KMS-11 (cell line): Measurements from ENCODE around the gene RNU2-63P.
"Not testable (repeated sequence)": the region's sequence is repeated elsewhere in the genome, so short reads cannot be mapped to it uniquely, and the experiment has no call there.

Experiments used
- H2AFZ ChIP-seq: fragments of 200-600 bp; sonication (generic); 2 replicates; pipeline ENCODE4 v1.6.1; 2016; ENCODE audit warnings: antibody characterized with exemption, mixed run types, low read depth
- H3K27ac ChIP-seq: fragments of 200-600 bp; sonication (generic); 2 replicates; pipeline ENCODE4 v1.6.1; 2016; ENCODE audit warnings: mild to moderate bottlenecking, mixed run types
- H3K27me3 ChIP-seq: fragments of 200-600 bp; sonication (generic); 2 replicates; pipeline ENCODE4 v1.6.1; 2017; ENCODE audit warnings: mild to moderate bottlenecking, low read depth, mixed run types, moderate library complexity; ENCODE audit not compliant: insufficient read depth
- H3K36me3 ChIP-seq: fragments of 200-600 bp; sonication (generic); 2 replicates; pipeline ENCODE4 v1.6.1; 2017; ENCODE audit warnings: mild to moderate bottlenecking, mixed run types; ENCODE audit not compliant: insufficient read depth
- H3K4me1 ChIP-seq: fragments of 200-600 bp; sonication (generic); 2 replicates; pipeline ENCODE4 v1.6.1; 2016; ENCODE audit warnings: mild to moderate bottlenecking, low read depth, mixed run types; ENCODE audit not compliant: poor library complexity, severe bottlenecking
- H3K4me2 ChIP-seq: fragments of 200-600 bp; sonication (generic); 2 replicates; pipeline ENCODE4 v1.7.0; 2016; ENCODE audit warnings: mild to moderate bottlenecking, mixed run types
- H3K4me3 ChIP-seq: fragments of 200-600 bp; sonication (generic); IDR thresholded peaks from 2 replicates; pipeline ENCODE4 v1.6.1; 2017; ENCODE audit warnings: low read depth, low read length, mixed read lengths; ENCODE audit not compliant: insufficient read depth
- H3K79me2 ChIP-seq: fragments of 200-600 bp; sonication (generic); 2 replicates; pipeline ENCODE4 v1.6.1; 2016; ENCODE audit warnings: low read depth, mixed run types; ENCODE audit not compliant: insufficient read depth
- H3K9ac ChIP-seq: fragments of 200-600 bp; sonication (generic); 2 replicates; pipeline ENCODE4 v1.6.1; 2016; ENCODE audit warnings: mild to moderate bottlenecking, mixed run types
- H4K20me1 ChIP-seq: fragments of 200-600 bp; sonication (generic); 2 replicates; pipeline ENCODE4 v1.6.1; 2016; ENCODE audit warnings: mild to moderate bottlenecking, mixed run types; ENCODE audit not compliant: insufficient read depth
- TF ChIP-seq, protein P1 (sequence below): fragments of 200-600 bp; sonication (generic); conservative IDR thresholded peaks from 2 replicates; pipeline ENCODE4 v1.6.1; 2017; ENCODE audit warnings: low read depth, mild to moderate bottlenecking, antibody characterized with exemption, low read length, moderate library complexity, mixed read lengths

The RNU2-63P gene

GRCh38 chr2:88024509-88024908, 8.2 kb upstream of the RNU2-63P start:
- Histone ChIP-seq H3K4me3 (no peak overlapping the region), H3K4me2 (no peak overlapping the region), H3K79me2 (no peaks in the 10 kb centered on the region), H3K9ac (no peak overlapping the region), H3K27ac (no peak overlapping the region), H2AFZ (no peak overlapping the region), H3K36me3 (no peaks in the 10 kb centered on the region), H4K20me1 (no peaks in the 10 kb centered on the region), H3K27me3 (no peaks in the 10 kb centered on the region), H3K4me1 (no peaks in the 10 kb centered on the region)
- TF ChIP-seq, protein P1, sequence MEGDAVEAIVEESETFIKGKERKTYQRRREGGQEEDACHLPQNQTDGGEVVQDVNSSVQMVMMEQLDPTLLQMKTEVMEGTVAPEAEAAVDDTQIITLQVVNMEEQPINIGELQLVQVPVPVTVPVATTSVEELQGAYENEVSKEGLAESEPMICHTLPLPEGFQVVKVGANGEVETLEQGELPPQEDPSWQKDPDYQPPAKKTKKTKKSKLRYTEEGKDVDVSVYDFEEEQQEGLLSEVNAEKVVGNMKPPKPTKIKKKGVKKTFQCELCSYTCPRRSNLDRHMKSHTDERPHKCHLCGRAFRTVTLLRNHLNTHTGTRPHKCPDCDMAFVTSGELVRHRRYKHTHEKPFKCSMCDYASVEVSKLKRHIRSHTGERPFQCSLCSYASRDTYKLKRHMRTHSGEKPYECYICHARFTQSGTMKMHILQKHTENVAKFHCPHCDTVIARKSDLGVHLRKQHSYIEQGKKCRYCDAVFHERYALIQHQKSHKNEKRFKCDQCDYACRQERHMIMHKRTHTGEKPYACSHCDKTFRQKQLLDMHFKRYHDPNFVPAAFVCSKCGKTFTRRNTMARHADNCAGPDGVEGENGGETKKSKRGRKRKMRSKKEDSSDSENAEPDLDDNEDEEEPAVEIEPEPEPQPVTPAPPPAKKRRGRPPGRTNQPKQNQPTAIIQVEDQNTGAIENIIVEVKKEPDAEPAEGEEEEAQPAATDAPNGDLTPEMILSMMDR: no peak

- no peaks in the 10 kb centered on the region for H3K36me3 ChIP-seq
- peaks cover 5% of the 10 kb centered on the region for H3K4me1 ChIP-seq
- H3K4me3 ChIP-seq: no peak overlapping the region
- TF ChIP-seq, protein P1: no peak
- no peak overlapping the region for H3K9ac ChIP-seq
- no peak overlapping the region for H3K4me2 ChIP-seq
- no peaks in the 10 kb centered on the region for H3K79me2 ChIP-seq
- no peaks in the 10 kb centered on the region for H4K20me1 ChIP-seq
- H3K27me3 ChIP-seq: no peaks in the 10 kb centered on the region
- H2AFZ ChIP-seq: no peak overlapping the region
- no peak overlapping the region for H3K27ac ChIP-seq
These were observed 6.2 kb upstream of the RNU2-63P start for GRCh38 chr2:88022669-88022921.

DNA sequence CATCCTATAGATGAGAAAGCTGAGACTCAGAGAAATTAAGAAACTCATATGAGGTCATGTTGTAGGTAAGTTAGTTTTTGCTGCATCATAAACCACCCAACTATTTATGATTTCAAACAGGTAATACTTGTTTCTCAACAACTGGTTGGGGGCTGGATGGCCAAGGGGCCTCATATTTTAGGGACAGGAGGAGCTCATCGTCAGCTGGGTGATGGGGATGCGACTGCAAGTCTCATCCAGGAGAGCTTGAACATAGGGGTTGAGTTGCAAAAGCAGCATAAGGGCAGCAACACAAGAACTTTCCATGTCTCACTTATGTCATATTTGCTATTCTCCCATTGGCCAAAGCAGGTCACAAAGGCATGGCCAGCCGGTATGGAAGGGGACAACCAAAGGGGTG, 3.6 kb upstream of the RNU2-63P start:
- Histone ChIP-seq H2AFZ (no peak overlapping the region), H3K4me1 (peaks cover 9% of the 10 kb centered on the region), H3K4me3 (no peak overlapping the region), H3K27me3 (no peaks in the 10 kb centered on the region), H3K36me3 (no peaks in the 10 kb centered on the region), H3K79me2 (no peaks in the 10 kb centered on the region), H3K27ac (no peak overlapping the region), H3K4me2 (no peak overlapping the region), H3K9ac (no peak overlapping the region), H4K20me1 (no peaks in the 10 kb centered on the region)
- TF ChIP-seq, protein P1: no peak

DNA sequence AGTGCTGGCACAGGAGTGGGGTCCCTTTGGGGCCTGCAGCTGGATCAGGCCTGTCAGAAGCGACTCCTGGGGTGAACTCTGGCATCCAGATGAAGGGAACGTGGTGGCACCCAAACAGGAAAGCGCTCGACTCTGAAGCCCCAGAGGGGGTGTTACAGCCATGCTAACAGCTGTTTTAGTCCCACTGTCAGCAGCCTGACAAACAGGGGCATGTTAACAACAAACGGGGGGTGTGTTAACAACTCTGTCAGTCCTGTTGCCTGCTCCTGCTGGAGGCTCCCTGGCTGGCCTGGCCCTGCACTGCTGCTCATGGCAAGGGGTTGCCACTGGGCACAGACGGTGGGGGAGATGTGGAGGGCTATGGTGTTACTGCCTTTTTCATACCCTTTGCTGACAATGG, 2.6 kb upstream of the RNU2-63P start:
- no peaks in the 10 kb centered on the region for H3K79me2 ChIP-seq
- H3K4me2 ChIP-seq: no peak overlapping the region
- H3K27me3 ChIP-seq: no peaks in the 10 kb centered on the region
- H3K36me3 ChIP-seq: no peaks in the 10 kb centered on the region
- H2AFZ ChIP-seq: no peak overlapping the region
- TF ChIP-seq, protein P1: no peak
- no peaks in the 10 kb centered on the region for H4K20me1 ChIP-seq
- peaks cover 9% of the 10 kb centered on the region for H3K4me1 ChIP-seq
- H3K27ac ChIP-seq: no peak overlapping the region
- no peak overlapping the region for H3K9ac ChIP-seq
- H3K4me3 ChIP-seq: no peak overlapping the region

DNA sequence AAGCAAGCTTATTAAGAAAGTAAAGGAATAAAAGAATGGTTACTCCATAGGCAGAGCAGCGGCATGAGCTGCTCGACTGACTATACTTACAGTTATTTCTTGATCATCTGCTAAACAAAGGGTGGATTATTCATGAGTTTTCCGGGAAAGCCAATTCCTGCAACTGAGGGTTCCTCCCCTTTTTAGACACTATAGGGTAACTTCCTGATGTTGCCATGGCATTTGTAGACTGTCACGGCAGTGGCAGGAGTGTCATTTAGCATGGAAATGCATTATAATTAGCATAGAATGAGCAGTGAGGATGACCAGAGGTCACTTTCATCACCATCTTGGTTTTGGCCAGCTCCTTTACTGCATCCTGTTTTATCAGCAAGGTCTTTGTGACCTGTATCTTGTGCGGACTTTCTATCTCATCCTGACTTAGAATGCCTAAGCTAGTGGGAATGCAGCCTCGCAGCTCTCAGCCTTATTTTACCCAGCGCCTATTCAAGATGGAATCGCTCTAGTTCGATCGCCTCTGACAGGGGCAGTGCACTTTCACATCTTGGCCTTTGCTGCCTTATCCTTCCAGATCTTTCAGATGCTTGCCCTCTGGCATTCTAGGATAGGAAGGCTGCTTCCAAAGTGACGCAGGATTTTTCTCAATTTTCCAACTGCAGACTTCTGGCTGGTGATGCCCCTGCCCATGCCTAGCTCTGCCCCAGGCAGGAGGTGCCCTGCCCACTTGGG, 1.9 kb upstream of the RNU2-63P start:
- not testable (repeated sequence) for H3K9ac ChIP-seq, H3K4me3 ChIP-seq, H3K27ac ChIP-seq, H4K20me1 ChIP-seq, H2AFZ ChIP-seq, H3K4me1 ChIP-seq, H3K36me3 ChIP-seq, H3K4me2 ChIP-seq, H3K79me2 ChIP-seq, H3K27me3 ChIP-seq

GRCh38 chr2:88017780-88018038, 1.4 kb upstream of the RNU2-63P start:
- not testable (repeated sequence) for H3K79me2 ChIP-seq, H3K36me3 ChIP-seq, H3K9ac ChIP-seq, H3K4me1 ChIP-seq, H3K4me3 ChIP-seq, H3K27me3 ChIP-seq, H4K20me1 ChIP-seq, H3K27ac ChIP-seq
- peak overlapping the region; percentile 90; the same call in 1 of the 2 replicates for H2AFZ ChIP-seq
- H3K4me2 ChIP-seq: peak overlapping the region; percentile 58
